SK-N-SH treated with all-trans-retinoic acid at 6 μM for 48 hours (cell line): ENCODE data around the gene STPG2.

Experiments used
- ATAC-seq: fragments of 200-7000 bp; cut with Tn5 transposase; 3 replicates; pipeline ENCODE4 v1.9.1; 2020; ENCODE audit warnings: mild to moderate bottlenecking, moderate library complexity
- BACH2 ChIP-seq: fragments of 250-450 bp; sonication (Bioruptor Pico); IDR thresholded peaks from 2 replicates; pipeline ENCODE4 v1.9.0; 2021; ENCODE audit warnings: mild to moderate bottlenecking, borderline replicate concordance
- CREB5 ChIP-seq: fragments of 250-450 bp; sonication (Bioruptor Pico); IDR thresholded peaks from 2 replicates; pipeline ENCODE4 v1.5.1; 2020; ENCODE audit warnings: low read depth, mild to moderate bottlenecking, moderate library complexity
- CSDC2 ChIP-seq: fragments of 250-450 bp; sonication (Bioruptor Pico); IDR thresholded peaks from 2 replicates; pipeline ENCODE4 v1.5.0; 2020; ENCODE audit warnings: mild to moderate bottlenecking, moderate library complexity
- ESRRG ChIP-seq: fragments of 250-450 bp; sonication (Bioruptor Pico); IDR thresholded peaks from 2 replicates; pipeline ENCODE4 v1.6.1; 2021; ENCODE audit warnings: mild to moderate bottlenecking
- GLIS3 ChIP-seq: fragments of 250-450 bp; sonication (Bioruptor Pico); IDR thresholded peaks from 2 replicates; pipeline ENCODE4 v1.5.0; 2020; ENCODE audit warnings: mild to moderate bottlenecking, moderate library complexity
- ISL1 ChIP-seq: fragments of 250-450 bp; sonication (Bioruptor Pico); IDR thresholded peaks from 2 replicates; pipeline ENCODE4 v2.1.2; 2022; ENCODE audit warnings: mild to moderate bottlenecking, moderate library complexity
- OSR1 ChIP-seq: fragments of 250-450 bp; sonication (Bioruptor Pico); IDR thresholded peaks from 2 replicates; pipeline ENCODE4 v1.8.0; 2022; ENCODE audit warnings: moderate library complexity, mild to moderate bottlenecking, inconsistent platforms
- PPARA ChIP-seq: fragments of 250-450 bp; sonication (Bioruptor Pico); IDR thresholded peaks from 2 replicates; pipeline ENCODE4 v1.5.0; 2020; ENCODE audit warnings: mild to moderate bottlenecking, borderline replicate concordance
- SNAI2 ChIP-seq: fragments of 250-450 bp; sonication (Bioruptor Pico); IDR thresholded peaks from 2 replicates; pipeline ENCODE4 v1.5.0; 2020; ENCODE audit warnings: mild to moderate bottlenecking, moderate library complexity
- TCF4 ChIP-seq: fragments of 250-450 bp; sonication (Bioruptor Pico); IDR thresholded peaks from 2 replicates; pipeline ENCODE4 v1.8.0; 2021; ENCODE audit warnings: mild to moderate bottlenecking, moderate library complexity, borderline replicate concordance
- TOX ChIP-seq: fragments of 250-450 bp; sonication (Bioruptor Pico); IDR thresholded peaks from 2 replicates; pipeline ENCODE4 v1.8.0; 2021; ENCODE audit warnings: mild to moderate bottlenecking, moderate library complexity, borderline replicate concordance
- ZC3H10 ChIP-seq: fragments of 250-450 bp; sonication (Bioruptor Pico); IDR thresholded peaks from 2 replicates; pipeline ENCODE4 v1.5.1; 2021; ENCODE audit warnings: mild to moderate bottlenecking, moderate library complexity
- ZNF565 ChIP-seq: fragments of 450-650 bp; formaldehyde crosslinking; conservative IDR thresholded peaks from 2 replicates; pipeline ENCODE4 v1.5.0; 2020; ENCODE audit warnings: low read depth, mild to moderate bottlenecking, moderate library complexity
- ZNF8 ChIP-seq: fragments of 450-650 bp; formaldehyde crosslinking; IDR thresholded peaks from 2 replicates; pipeline ENCODE4 v1.5.0; 2020; ENCODE audit warnings: mild to moderate bottlenecking, moderate library complexity
- TF ChIP-seq, protein P1 (sequence below): fragments of 250-450 bp; sonication (Bioruptor Pico); IDR thresholded peaks from 2 replicates; pipeline ENCODE4 v1.5.1; 2021; ENCODE audit warnings: mild to moderate bottlenecking, moderate library complexity
- TF ChIP-seq, protein P2 (sequence below): fragments of 250-450 bp; sonication (Bioruptor Pico); IDR thresholded peaks from 2 replicates; pipeline ENCODE4 v1.8.0; 2021; ENCODE audit warnings: low read depth, mild to moderate bottlenecking, moderate library complexity, borderline replicate concordance
- TF ChIP-seq, protein P3 (sequence below): fragments of 250-450 bp; sonication (Bioruptor Pico); IDR thresholded peaks from 2 replicates; pipeline ENCODE4 v1.5.0; 2020; ENCODE audit warnings: mild to moderate bottlenecking, moderate library complexity

STPG2 gene

DNA sequence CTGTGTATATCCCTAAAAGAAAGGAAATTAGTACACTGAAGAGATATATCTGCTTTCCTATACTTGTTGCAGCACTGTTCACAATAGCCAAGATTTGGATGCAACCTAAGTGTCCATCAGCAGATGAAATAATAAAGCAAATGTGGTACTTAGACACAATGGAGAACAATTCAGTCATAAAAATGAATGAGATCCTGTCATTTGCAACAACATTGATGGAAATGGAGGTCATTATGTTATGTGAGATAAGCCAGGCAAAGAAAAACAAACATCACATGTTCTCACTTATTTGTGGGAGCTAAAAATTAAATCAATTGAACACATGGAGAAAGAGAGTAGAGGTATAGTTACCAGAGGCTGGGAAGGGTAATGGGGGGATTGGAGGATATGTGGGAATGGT, 611.9 kb downstream of the STPG2 start (continued):
- TF ChIP-seq, protein P1, sequence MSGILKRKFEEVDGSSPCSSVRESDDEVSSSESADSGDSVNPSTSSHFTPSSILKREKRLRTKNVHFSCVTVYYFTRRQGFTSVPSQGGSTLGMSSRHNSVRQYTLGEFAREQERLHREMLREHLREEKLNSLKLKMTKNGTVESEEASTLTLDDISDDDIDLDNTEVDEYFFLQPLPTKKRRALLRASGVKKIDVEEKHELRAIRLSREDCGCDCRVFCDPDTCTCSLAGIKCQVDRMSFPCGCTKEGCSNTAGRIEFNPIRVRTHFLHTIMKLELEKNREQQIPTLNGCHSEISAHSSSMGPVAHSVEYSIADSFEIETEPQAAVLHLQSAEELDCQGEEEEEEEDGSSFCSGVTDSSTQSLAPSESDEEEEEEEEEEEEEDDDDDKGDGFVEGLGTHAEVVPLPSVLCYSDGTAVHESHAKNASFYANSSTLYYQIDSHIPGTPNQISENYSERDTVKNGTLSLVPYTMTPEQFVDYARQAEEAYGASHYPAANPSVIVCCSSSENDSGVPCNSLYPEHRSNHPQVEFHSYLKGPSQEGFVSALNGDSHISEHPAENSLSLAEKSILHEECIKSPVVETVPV (CRISPR knock-in tag), result no peak
- TF ChIP-seq GLIS3 (CRISPR knock-in tag) (no peak), CREB5 (CRISPR knock-in tag) (no peak)

DNA sequence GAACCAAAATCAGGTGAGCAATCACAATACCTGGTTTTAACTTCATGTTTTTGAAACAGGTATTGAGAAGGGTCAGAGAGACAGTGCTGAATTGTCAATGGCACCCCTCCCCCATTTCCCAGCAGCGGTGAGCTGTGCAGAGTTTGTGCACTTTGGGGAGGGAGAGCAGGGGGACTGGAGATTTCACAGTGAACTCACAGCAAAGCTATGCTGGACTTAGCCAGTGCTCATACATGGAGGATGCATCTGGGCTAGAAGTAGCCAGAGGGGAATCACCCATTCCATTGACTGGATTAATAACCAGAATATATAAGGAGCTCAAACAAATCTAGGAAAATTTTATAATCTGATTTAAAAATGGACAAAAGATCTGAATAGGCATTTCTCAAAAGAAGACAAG, 612.6 kb downstream of the STPG2 start:
- ATAC-seq, result no peak

GRCh38 chr4:97525236-97525635, 618.0 kb downstream of the STPG2 start:
- no peak for ATAC-seq
- TF ChIP-seq SNAI2 (CRISPR knock-in tag), result no peak
- TF ChIP-seq CSDC2 (CRISPR knock-in tag), result no peak
- no peak for TF ChIP-seq ZNF565 (CRISPR knock-in tag)
- TF ChIP-seq TCF4 (CRISPR knock-in tag), result no peak
- TF ChIP-seq TOX (CRISPR knock-in tag), result no peak
- TF ChIP-seq, protein P2, sequence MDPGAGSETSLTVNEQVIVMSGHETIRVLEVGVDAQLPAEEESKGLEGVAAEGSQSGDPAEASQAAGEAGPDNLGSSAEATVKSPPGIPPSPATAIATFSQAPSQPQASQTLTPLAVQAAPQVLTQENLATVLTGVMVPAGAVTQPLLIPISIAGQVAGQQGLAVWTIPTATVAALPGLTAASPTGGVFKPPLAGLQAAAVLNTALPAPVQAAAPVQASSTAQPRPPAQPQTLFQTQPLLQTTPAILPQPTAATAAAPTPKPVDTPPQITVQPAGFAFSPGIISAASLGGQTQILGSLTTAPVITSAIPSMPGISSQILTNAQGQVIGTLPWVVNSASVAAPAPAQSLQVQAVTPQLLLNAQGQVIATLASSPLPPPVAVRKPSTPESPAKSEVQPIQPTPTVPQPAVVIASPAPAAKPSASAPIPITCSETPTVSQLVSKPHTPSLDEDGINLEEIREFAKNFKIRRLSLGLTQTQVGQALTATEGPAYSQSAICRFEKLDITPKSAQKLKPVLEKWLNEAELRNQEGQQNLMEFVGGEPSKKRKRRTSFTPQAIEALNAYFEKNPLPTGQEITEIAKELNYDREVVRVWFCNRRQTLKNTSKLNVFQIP (CRISPR knock-in tag), result no peak
- no peak for TF ChIP-seq PPARA
- TF ChIP-seq GLIS3 (CRISPR knock-in tag), result no peak
- TF ChIP-seq ZC3H10, result no peak
- TF ChIP-seq ISL1 (CRISPR knock-in tag), result no peak
- no peak for TF ChIP-seq CREB5 (CRISPR knock-in tag)
- no peak for TF ChIP-seq BACH2 (CRISPR knock-in tag)
- no peak for TF ChIP-seq ZNF8 (CRISPR knock-in tag)
- TF ChIP-seq, protein P1 (CRISPR knock-in tag), result no peak
- TF ChIP-seq, protein P3, sequence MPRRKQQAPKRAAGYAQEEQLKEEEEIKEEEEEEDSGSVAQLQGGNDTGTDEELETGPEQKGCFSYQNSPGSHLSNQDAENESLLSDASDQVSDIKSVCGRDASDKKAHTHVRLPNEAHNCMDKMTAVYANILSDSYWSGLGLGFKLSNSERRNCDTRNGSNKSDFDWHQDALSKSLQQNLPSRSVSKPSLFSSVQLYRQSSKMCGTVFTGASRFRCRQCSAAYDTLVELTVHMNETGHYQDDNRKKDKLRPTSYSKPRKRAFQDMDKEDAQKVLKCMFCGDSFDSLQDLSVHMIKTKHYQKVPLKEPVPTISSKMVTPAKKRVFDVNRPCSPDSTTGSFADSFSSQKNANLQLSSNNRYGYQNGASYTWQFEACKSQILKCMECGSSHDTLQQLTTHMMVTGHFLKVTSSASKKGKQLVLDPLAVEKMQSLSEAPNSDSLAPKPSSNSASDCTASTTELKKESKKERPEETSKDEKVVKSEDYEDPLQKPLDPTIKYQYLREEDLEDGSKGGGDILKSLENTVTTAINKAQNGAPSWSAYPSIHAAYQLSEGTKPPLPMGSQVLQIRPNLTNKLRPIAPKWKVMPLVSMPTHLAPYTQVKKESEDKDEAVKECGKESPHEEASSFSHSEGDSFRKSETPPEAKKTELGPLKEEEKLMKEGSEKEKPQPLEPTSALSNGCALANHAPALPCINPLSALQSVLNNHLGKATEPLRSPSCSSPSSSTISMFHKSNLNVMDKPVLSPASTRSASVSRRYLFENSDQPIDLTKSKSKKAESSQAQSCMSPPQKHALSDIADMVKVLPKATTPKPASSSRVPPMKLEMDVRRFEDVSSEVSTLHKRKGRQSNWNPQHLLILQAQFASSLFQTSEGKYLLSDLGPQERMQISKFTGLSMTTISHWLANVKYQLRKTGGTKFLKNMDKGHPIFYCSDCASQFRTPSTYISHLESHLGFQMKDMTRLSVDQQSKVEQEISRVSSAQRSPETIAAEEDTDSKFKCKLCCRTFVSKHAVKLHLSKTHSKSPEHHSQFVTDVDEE (CRISPR knock-in tag), result no peak
- no peak for TF ChIP-seq OSR1 (CRISPR knock-in tag)

More for the DNA sequence above, 612.6 kb downstream of the STPG2 start:
- TF ChIP-seq, protein P3 (CRISPR knock-in tag), result no peak
- no peak for TF ChIP-seq OSR1 (CRISPR knock-in tag)
- TF ChIP-seq ESRRG (CRISPR knock-in tag), result no peak
